ENCODE results near the gene NUP93. TPM values are rescaled to one million over a fixed set of nuclear protein-coding genes. Genes with fewer than 3 reads are reported as not detected.
"Not testable (repeated sequence)": the region's sequence is repeated elsewhere in the genome, so short reads cannot be mapped to it uniquely, and the experiment has no call there.

NUP93 gene
- total and polyA plus RNA-seq, 2 of the 8 experiments (the other 6 are each of a cell fraction or from before 2014, with no cell fraction given) = 147 to 201 TPM

DNA sequence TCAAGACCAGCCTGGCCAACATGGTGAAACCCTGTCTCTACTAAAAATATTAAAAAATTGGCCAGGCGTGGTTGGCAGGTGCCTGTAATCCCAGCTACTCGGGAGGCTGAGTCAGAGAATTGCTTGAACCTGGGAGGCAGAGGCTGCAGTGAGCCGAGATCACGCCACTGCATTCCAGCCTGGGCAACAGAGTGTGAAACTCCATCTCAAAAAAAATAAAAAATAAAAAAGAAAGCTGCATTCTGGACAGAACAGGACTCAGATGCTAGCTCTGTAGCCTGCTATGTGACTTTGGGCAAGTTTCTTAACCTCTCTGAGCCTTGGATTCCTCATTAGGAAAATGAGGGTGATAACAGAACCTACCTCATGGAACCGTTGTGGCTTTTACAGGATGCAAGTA lies 138.8 kb downstream of the NUP93 start:
- not testable (repeated sequence) for H4K8ac ChIP-seq (ENCODE audit: extremely low read depth, insufficient read depth, low read length); H3K4me2 ChIP-seq (ENCODE audit: insufficient read depth in 1 of 2, low read depth in 2 of 2, low read length in 2 of 2); H3K23me2 ChIP-seq (ENCODE audit: low read depth, low read length); DNase-seq (ENCODE audit: low read depth in 1 of 2, low spot score in 2 of 2); H3K79me2 ChIP-seq (ENCODE audit: control insufficient read depth in 1 of 2, insufficient read depth in 2 of 2, low read length in 2 of 2); H4K20me1 ChIP-seq (replicated peaks in 1 of 2; ENCODE audit: control insufficient read depth in 1 of 2, insufficient read depth in 2 of 2, low read length in 2 of 2); H2BK12ac ChIP-seq (ENCODE audit: low read depth, low read length); H3K4ac ChIP-seq (replicated peaks; ENCODE audit: insufficient read length, low read depth, low read length); H2AFZ ChIP-seq (ENCODE audit: low read length); H3K18ac ChIP-seq (ENCODE audit: extremely low read depth, low read length); H3K27ac ChIP-seq (ENCODE audit: low read depth, low read length); H3K36me3 ChIP-seq (ENCODE audit: control insufficient read depth in 2 of 4, insufficient read depth in 4 of 4, low read length in 3 of 4); H4K5ac ChIP-seq (ENCODE audit: insufficient read length, low read depth, low read length); H3K56ac ChIP-seq (replicated peaks; ENCODE audit: insufficient read length, low read depth, low read length); H3K79me1 ChIP-seq (ENCODE audit: low read depth, low read length); H2AK5ac ChIP-seq (ENCODE audit: low read depth, low read length); H2BK5ac ChIP-seq (ENCODE audit: low read depth, low read length); H2BK15ac ChIP-seq (ENCODE audit: low read length); H4K91ac ChIP-seq (replicated peaks; ENCODE audit: insufficient read length, low read length); H3K9ac ChIP-seq (replicated peaks in 1 of 4; ENCODE audit: extremely low read depth in 1 of 4, low read depth in 3 of 4, low read length in 3 of 4); H3K27me3 ChIP-seq (replicated peaks in 1 of 4; ENCODE audit: control insufficient read depth in 3 of 4, extremely low read depth in 1 of 4, insufficient read depth in 3 of 4, low read length in 3 of 4); H3K14ac ChIP-seq (ENCODE audit: insufficient read length); H3K4me1 ChIP-seq (replicated peaks in 1 of 4; ENCODE audit: control insufficient read depth in 3 of 4, insufficient read depth in 4 of 4, low read length in 3 of 4); FAIRE-seq; H3K4me3 ChIP-seq (ENCODE audit: extremely low read depth in 1 of 4, insufficient read depth in 2 of 4, low read depth in 3 of 4, low read length in 4 of 4); H2BK20ac ChIP-seq (ENCODE audit: low read length); H3K23ac ChIP-seq (ENCODE audit: insufficient read length); H3K9me3 ChIP-seq (ENCODE audit: insufficient read depth in 2 of 2, low read depth in 1 of 2, low read length in 1 of 2); H2BK120ac ChIP-seq (replicated peaks; ENCODE audit: low read depth, low read length)
- ChIA-PET POLR2A (ENCODE audit: partially characterized antibody) (interaction anchor here (1.2 to 1.9 kb wide), 2 partner anchors 63 to 89 kb away, joined by 3 to 14 read pairs; partner anchors contain the start of gene HERPUD1), CTCF (ENCODE audit: partially characterized antibody) (interaction anchor here (0.6 to 5.1 kb wide), 32 partner anchors 9 to 1289 kb away, joined by 3 to 37 read pairs (median 3); partner anchors contain the start of gene HERPUD1)
- 84% methylated on average over 5 of the region's 5 CpGs; no CpG with 5 or more reads in 1 of the 2 experiments for WGBS, 2 experiments (ENCODE audit: extremely low coverage in 1 of 2, insufficient coverage in 1 of 2, insufficient read length in 1 of 2, insufficient replicate concordance in 2 of 2, low coverage in 1 of 2, low lambda C conversion rate in 2 of 2, missing lambda C conversion rate in 1 of 2)

Measured in H1 (cell line).